Daoy (cell line): ENCODE data around the gene TUBA8. TPM values are rescaled to one million over a fixed set of nuclear protein-coding genes. Genes with fewer than 3 reads are reported as not detected.
"Not testable (repeated sequence)": the region's sequence is repeated elsewhere in the genome, so short reads cannot be mapped to it uniquely, and the experiment has no call there.

Experiments used
- DNase-seq: peaks from one replicate; pipeline ENCODE4 v3.0.0-alpha.2; 2015; ENCODE audit warnings: low read depth
- total RNA-seq: library from RNA; depleted of rRNA; stranded (reverse); fragments of >200 nt; shearing (Covaris generic); gene quantifications from 2 replicates; pipeline ENCODE4 v1.2.3, GENCODE V29; 2014; rRNA removed

TUBA8 gene
- 3.3 TPM in 1 of 2 replicates, not detected in the other for total RNA-seq

GRCh38 chr22:18110194-18110953, at the start of gene TUBA8:
Gene TUBA8, plus strand, starts transcription at chr22:18110809. Its CDS starts 57 bp downstream, at chr22:18110866.
- peak; percentile 44 for DNase-seq

- no peak for DNase-seq
These were observed 48.2 kb upstream of the TUBA8 start for GRCh38 chr22:18062421-18062820.

DNA sequence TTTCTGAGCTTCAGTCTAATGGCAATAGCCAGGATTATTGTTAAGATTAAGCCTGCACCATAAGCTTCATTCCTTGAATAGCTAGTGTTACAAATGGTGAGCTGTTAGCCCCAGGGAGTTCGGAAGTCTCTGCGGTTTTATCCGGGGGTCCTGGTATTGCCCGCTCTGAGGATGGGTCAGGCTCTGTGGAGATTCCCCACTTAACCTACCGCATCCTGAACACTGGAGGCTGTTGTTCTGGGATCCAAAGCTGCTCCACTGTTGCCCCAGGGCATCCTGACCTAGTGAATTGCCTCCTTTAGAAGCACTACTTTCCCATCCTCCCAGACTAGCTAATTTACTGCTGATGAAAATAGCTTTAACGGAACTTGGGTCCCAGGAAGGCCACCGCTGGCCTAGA, 47.3 kb upstream of the TUBA8 start:
- peak; percentile 70 for DNase-seq

DNA sequence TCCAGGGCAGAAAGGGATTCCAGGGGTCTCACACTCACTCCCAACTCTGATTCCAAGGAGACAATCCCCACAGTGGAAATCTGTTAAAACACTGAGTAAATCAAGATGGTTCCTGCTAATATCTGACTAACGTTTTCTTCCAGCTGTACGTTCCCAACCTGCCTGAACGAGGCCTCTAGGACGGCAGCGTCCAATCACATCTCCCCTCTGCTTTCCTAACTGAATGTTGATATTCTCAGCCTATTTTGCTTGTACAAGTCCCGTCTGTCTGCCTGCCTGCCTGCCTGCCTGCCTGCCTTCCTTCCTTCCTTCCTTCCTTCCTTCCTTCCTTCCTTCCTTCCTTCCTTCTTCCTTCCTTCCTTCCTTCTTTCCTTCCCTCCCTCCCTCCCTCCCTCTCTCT, 46.9 kb upstream of the TUBA8 start:
- not testable (repeated sequence) for DNase-seq

GRCh38 chr22:18064636-18065035, 46.0 kb upstream of the TUBA8 start:
- DNase-seq: no peak

DNA sequence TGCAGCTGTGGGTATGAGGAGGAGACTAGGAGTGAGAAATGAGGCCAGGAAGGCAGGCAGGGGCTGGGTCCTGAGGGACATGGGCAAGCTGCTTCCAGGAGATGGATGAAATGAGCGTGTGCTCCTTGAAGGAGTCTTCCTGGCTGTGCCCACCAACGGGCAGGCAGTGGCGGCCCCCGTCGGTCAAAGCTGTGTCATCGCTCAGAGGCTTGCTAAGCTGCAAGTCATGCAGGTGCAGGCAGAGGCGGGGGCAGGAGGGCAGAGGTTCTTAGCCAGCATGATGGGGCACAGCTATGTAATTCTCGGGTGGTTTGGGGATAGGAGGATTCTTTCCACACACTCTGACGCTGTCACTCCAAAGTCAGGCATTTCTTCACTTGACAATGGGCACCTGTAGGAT, 45.4 kb upstream of the TUBA8 start:
- DNase-seq: peak; percentile 40

DNA sequence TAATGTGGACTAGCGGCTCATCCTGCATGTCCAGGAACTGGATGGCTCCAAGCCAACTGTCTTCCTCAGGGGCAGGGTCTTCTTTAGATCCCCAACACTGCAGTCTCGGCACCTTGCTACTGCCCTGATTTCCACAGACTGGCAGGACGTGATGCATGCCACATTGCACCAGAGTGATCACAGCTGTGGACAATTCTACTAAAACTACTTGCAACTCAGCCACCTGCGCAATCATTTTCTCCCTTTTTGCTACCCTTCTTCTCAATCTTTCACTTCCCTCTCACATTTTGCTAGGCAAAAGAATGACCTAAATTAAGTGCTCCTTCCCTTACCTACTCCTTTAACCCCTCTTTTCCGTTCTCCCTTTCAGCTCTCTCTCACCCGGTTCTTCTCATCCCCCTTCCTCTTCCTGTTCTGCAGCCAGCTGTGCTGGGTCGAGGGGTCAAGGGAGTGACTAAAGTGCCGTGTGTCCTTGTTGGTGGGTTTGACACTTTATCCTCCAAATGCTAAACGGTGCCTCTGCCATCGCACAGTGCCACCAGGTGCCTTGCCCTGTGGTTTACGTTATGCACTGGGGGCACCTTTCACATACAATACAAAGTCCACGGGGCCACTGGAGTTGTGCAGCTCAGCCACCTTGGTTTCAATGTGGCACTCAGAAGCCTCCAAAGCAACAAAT, 44.3 kb upstream of the TUBA8 start:
- no peak for DNase-seq

GRCh38 chr22:18067121-18067520, 43.5 kb upstream of the TUBA8 start:
- no peak for DNase-seq

- DNase-seq: no peak
These were observed 42.9 kb upstream of the TUBA8 start for GRCh38 chr22:18067548-18068341.

DNA sequence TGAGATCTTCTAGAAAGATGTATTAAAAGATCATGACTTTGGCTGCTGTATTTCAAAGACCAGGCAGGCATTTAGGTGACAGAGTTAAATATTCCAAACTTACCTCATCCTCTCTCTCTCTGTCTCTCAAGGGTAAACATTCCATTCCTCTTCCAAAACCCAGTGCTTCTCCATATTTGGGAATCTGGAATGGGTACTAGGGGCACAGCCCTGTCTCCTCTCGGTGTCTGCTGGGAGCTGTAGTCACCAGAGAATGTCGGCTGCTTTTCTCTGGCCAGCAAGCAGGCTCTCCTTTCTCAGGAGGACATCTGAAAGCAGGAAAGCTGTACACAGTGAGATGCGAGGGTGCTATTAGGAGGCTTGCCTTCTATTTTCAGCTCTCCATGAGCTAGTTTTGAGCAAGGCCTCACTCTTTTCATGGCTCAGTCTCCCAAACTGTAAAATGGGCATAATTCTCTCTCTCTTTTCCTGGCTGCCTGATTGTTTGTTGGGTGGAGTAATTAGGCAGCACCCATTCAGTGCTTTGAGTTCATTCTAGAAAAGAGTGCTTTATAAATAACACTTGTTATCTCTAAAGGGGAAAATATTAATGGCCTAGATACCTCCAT, 42.1 kb upstream of the TUBA8 start:
- peak; percentile 22 for DNase-seq

DNA sequence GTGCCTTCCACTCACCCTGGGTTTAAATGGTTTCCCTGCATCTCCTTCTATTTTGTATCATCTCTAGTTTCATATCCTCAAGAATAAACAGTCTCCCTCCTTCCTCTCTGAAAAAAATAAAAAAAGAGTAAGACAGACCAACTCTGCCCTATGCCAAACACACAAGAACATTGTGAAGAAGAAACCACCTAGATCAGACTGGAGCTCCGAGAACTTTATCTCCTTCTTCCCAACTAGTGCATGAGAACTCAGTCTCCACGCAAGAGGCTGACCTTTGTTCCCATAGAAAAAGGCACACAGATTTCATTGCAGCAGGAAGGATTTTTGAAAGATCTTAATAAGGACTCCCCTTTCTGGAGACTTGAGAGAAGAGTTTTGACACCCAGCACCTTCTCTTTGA, 41.6 kb upstream of the TUBA8 start:
- DNase-seq: no peak

- DNase-seq: no peak
These were observed 40.6 kb upstream of the TUBA8 start for GRCh38 chr22:18070041-18070440.

GRCh38 chr22:18070556-18071306, 39.9 kb upstream of the TUBA8 start:
- DNase-seq: no peak

- DNase-seq: not testable (repeated sequence)
These were observed 39.2 kb upstream of the TUBA8 start for GRCh38 chr22:18071307-18071967.

GRCh38 chr22:18071968-18072310, 38.7 kb upstream of the TUBA8 start:
- DNase-seq: no peak

DNA sequence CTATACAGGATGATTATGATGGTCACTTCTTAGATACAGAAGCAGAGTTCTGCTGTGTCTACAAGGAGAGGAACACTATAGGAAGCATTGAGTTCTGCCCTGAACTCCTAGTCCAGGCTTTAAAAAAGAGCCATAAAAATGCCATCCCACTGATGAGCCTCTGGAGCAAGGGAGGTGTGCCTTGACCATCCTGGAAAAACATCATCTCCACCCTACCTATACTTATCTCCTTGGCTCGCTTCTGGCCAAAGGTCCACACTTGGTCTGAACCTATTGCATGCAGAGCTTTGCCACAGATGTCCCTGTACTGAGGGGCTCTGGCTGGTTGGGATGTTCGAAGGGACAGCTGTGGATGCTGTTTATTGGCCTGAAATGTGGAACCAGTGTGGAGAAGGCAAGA, 37.1 kb upstream of the TUBA8 start:
- DNase-seq: no peak

DNA sequence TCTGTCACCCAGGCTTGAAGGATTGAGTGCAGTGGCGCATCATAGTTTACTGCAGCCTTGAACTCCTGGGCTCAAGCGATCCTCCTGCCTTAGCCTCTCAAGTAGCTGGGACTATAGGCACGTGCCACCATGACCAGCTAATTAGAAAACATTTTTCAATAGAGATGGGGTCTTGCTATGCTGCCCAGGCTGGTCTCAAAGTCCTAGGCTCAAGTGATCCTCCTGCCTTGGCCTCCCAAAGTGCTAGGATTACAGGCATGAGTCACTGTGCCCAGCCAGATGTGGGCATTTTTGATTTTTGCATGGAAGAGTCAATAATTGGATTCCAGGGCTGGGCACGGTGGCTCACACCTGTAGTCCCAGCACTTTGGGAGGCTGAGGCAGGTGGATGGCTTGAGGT, 36.7 kb upstream of the TUBA8 start:
- DNase-seq: not testable (repeated sequence)

DNA sequence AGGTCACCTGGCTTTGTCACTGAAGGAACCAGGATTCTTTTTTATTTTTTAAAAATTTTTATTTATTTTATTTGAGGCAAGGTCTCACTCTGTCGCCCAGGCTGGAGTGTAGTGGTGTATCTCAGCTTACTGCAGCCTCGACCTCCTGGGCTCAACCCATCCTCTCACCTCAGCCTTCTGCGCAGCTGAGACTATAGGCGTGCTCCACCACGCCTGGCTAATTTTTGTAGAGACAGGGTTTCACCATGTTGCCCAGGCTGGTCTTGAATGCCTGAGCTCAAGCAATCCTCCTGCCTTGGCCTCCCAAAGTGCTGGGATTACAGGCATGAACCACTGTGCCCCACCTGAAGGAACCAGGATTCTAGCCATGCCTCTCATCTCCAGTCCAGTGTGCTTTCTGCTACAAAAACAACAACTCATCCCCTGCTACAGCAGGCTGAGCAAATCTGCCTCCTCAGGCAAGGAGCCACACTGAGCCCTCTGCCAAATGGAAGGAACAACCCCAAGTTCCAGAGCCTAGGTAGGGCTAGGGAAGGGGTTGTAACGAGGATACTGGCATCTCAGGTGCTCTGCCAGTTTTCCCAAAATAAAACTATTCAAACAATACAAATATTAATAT, 35.4 kb upstream of the TUBA8 start:
- no peak for DNase-seq

- DNase-seq: peak; percentile 77
These were observed 34.7 kb upstream of the TUBA8 start for GRCh38 chr22:18075720-18076497.
